ENCODE data around the gene TUBB3.

TUBB3 gene

GRCh38 chr16:89944773-89945172 lies 21.6 kb downstream of the TUBB3 start:
- DNase-seq = no peak

GRCh38 chr16:89945654-89946053 lies 22.5 kb downstream of the TUBB3 start:
- peak in 1 of 2 experiments; percentile 41 for DNase-seq

- DNase-seq = no peak
These were observed 23.4 kb downstream of the TUBB3 start for GRCh38 chr16:89946515-89946914.

GRCh38 chr16:89949121-89949742 lies 26.1 kb downstream of the TUBB3 start:
- no peak for DNase-seq

- DNase-seq = no peak
These were observed 26.6 kb downstream of the TUBB3 start for GRCh38 chr16:89949756-89950155.

- no peak for DNase-seq
These were observed 28.4 kb downstream of the TUBB3 start for GRCh38 chr16:89951509-89951908.

GRCh38 chr16:89952049-89952448 lies 28.9 kb downstream of the TUBB3 start:
- no peak for DNase-seq

- no peak for DNase-seq
These were observed 29.4 kb downstream of the TUBB3 start for GRCh38 chr16:89952551-89952950.

- DNase-seq = no peak
These were observed 30.7 kb downstream of the TUBB3 start for GRCh38 chr16:89953671-89954406.

GRCh38 chr16:89954462-89954861 lies 31.3 kb downstream of the TUBB3 start:
- DNase-seq = no peak

- DNase-seq = no peak
These were observed 32.0 kb downstream of the TUBB3 start for GRCh38 chr16:89955001-89955685.

- no peak for DNase-seq
These were observed 33.5 kb downstream of the TUBB3 start for GRCh38 chr16:89956505-89957215.

GRCh38 chr16:89957216-89957785 lies 34.2 kb downstream of the TUBB3 start:
- no peak for DNase-seq

- peak in 1 of 2 experiments; percentile 52 for DNase-seq
These were observed 34.9 kb downstream of the TUBB3 start for GRCh38 chr16:89958068-89958467.

GRCh38 chr16:89958596-89958995 lies 35.5 kb downstream of the TUBB3 start:
- DNase-seq = no peak

GRCh38 chr16:89960966-89961365 lies 37.8 kb downstream of the TUBB3 start:
- DNase-seq = no peak

- DNase-seq = no peak
These were observed 38.8 kb downstream of the TUBB3 start for GRCh38 chr16:89961920-89962319.

- DNase-seq = no peak
These were observed 39.8 kb downstream of the TUBB3 start for GRCh38 chr16:89962754-89963498.

- no peak for DNase-seq
These were observed 41.1 kb downstream of the TUBB3 start for GRCh38 chr16:89964201-89964600.

- no peak for DNase-seq
These were observed 42.5 kb downstream of the TUBB3 start for GRCh38 chr16:89965447-89966225.

GRCh38 chr16:89966756-89967155 lies 43.6 kb downstream of the TUBB3 start:
- no peak for DNase-seq
